ENCODE results near the gene CREB3. TPM values are rescaled to one million over a fixed set of nuclear protein-coding genes. Genes with fewer than 3 reads are reported as not detected.
A peak's percentile ranks its signal among the peaks of the same experiment; 100 is the strongest.

The CREB3 gene
- total and polyA plus RNA-seq, 9 of the 15 experiments (the other 6 are each of a cell fraction or from before 2014, with no cell fraction given): 5.7 to 18.3 (median 14.9) TPM

DNA sequence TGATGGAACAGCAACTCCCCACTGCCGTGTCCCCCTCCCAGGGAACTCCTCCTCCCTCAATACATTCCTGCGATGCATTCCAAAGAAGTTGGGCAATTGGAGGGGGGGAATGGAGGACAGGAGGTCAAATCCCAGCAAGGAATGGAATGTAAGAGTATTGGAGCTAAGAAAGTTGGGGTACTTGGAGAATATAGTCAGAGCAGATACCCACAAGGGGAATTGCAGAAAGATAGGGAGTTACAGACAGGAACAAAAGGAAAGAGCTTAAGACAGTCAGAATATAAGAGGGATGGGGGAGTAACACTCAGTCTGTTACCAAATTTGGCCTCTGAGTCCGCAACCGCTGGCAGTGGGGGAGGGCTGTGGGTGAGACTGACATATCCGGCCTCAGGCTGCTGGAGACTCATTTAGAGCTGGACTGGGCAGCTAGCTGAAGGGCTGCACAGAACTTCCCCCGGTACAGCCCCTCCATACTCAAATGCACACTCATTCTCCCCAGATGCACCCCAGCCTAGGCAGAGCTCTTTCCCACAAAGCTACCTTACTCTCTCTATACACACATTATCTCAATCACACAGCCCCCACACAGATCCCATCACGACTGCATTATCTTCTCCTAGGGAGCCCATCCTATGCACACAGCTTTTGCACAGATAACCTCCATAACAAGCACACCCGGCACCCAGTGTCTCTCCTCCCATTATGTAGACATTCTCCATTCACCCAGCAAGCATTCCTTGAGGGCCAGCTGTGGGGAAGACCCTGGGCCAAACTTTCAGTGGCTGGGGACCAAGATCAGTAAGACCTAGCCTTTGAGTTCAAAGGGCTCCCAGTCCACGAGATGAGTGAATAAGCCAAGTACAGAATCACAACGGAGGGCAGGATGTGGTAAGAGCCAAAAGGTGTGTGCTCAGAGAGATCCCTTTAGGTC, 4.2 kb upstream of the CREB3 start (continued):
- TF ChIP-seq NR3C1 (CRISPR knock-in tag; IDR thresholded peaks at IDR 0.05) (no peak), GTF2E2 (tag; IDR thresholded peaks at IDR 0.05) (no peak), NFE2 (IDR thresholded peaks at IDR 0.05; ENCODE audit: low read depth) (peak; percentile 83), DNMT1 (IDR thresholded peaks at IDR 0.05) (no peak), MBD2 (IDR thresholded peaks at IDR 0.05; ENCODE audit: borderline replicate concordance, low read depth) (peak; percentile 44), ILF3 (IDR thresholded peaks at IDR 0.05; ENCODE audit: borderline replicate concordance) (no peak), EP300 (IDR thresholded peaks at IDR 0.05; ENCODE audit: low read length) (peak; percentile 88), NFIC (IDR thresholded peaks at IDR 0.05) (peak; percentile 88), KAT8 (IDR thresholded peaks at IDR 0.05; ENCODE audit: low read depth) (no peak), SMARCE1 (IDR thresholded peaks at IDR 0.05) (peak; percentile 93), NEUROD1 (IDR thresholded peaks at IDR 0.05; ENCODE audit: borderline replicate concordance, low read depth, low read length, partially characterized antibody) (peak; percentile 50), SRSF1 (IDR thresholded peaks at IDR 0.05; ENCODE audit: low read depth, low read length) (no peak), ZNF124 (CRISPR knock-in tag; IDR thresholded peaks at IDR 0.05) (no peak), MECOM (CRISPR knock-in tag; IDR thresholded peaks at IDR 0.05) (peak; percentile 82; the same call in 1 of the 2 replicates), IFI16 (CRISPR knock-in tag; IDR thresholded peaks at IDR 0.05) (no peak), MCM5 (IDR thresholded peaks at IDR 0.05; ENCODE audit: low read depth) (no peak), CCAR2 (IDR thresholded peaks at IDR 0.05; ENCODE audit: low read depth, low read length) (no peak), ILK (tag; IDR thresholded peaks at IDR 0.05; ENCODE audit: borderline replicate concordance, low read depth) (no peak), RFX7 (CRISPR knock-in tag; IDR thresholded peaks at IDR 0.05) (no peak)
- TF ChIP-seq, protein P1, sequence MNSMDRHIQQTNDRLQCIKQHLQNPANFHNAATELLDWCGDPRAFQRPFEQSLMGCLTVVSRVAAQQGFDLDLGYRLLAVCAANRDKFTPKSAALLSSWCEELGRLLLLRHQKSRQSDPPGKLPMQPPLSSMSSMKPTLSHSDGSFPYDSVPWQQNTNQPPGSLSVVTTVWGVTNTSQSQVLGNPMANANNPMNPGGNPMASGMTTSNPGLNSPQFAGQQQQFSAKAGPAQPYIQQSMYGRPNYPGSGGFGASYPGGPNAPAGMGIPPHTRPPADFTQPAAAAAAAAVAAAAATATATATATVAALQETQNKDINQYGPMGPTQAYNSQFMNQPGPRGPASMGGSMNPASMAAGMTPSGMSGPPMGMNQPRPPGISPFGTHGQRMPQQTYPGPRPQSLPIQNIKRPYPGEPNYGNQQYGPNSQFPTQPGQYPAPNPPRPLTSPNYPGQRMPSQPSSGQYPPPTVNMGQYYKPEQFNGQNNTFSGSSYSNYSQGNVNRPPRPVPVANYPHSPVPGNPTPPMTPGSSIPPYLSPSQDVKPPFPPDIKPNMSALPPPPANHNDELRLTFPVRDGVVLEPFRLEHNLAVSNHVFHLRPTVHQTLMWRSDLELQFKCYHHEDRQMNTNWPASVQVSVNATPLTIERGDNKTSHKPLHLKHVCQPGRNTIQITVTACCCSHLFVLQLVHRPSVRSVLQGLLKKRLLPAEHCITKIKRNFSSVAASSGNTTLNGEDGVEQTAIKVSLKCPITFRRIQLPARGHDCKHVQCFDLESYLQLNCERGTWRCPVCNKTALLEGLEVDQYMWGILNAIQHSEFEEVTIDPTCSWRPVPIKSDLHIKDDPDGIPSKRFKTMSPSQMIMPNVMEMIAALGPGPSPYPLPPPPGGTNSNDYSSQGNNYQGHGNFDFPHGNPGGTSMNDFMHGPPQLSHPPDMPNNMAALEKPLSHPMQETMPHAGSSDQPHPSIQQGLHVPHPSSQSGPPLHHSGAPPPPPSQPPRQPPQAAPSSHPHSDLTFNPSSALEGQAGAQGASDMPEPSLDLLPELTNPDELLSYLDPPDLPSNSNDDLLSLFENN (IDR thresholded peaks at IDR 0.05; ENCODE audit: low read depth in 2 of 2, low read length in 2 of 2): peak in 1 of 2 experiments; percentile 73; a peak in 1 of 4 replicates
- TF ChIP-seq, protein P2, sequence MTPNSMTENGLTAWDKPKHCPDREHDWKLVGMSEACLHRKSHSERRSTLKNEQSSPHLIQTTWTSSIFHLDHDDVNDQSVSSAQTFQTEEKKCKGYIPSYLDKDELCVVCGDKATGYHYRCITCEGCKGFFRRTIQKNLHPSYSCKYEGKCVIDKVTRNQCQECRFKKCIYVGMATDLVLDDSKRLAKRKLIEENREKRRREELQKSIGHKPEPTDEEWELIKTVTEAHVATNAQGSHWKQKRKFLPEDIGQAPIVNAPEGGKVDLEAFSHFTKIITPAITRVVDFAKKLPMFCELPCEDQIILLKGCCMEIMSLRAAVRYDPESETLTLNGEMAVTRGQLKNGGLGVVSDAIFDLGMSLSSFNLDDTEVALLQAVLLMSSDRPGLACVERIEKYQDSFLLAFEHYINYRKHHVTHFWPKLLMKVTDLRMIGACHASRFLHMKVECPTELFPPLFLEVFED (CRISPR knock-in tag; conservative IDR thresholded peaks at IDR 0.05): peak; percentile 91
- TF ChIP-seq, protein P3, sequence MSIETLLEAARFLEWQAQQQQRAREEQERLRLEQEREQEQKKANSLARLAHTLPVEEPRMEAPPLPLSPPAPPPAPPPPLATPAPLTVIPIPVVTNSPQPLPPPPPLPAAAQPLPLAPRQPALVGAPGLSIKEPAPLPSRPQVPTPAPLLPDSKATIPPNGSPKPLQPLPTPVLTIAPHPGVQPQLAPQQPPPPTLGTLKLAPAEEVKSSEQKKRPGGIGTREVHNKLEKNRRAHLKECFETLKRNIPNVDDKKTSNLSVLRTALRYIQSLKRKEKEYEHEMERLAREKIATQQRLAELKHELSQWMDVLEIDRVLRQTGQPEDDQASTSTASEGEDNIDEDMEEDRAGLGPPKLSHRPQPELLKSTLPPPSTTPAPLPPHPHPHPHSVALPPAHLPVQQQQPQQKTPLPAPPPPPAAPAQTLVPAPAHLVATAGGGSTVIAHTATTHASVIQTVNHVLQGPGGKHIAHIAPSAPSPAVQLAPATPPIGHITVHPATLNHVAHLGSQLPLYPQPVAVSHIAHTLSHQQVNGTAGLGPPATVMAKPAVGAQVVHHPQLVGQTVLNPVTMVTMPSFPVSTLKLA (conservative IDR thresholded peaks at IDR 0.05): peak in 1 of 2 experiments; percentile 67; a peak in 1 of 4 replicates
